ENCODE results near the gene CCM2.

The CCM2 gene

GRCh38 chr7:45065031-45065995, 65.3 kb downstream of the CCM2 start:
- DNase-seq (ENCODE audit: low read depth in 2 of 2): no peak

- no peak for DNase-seq (ENCODE audit: low read depth in 2 of 2)
Measured at GRCh38 chr7:45066409-45066808, 66.4 kb downstream of the CCM2 start.

GRCh38 chr7:45067582-45067981, 67.6 kb downstream of the CCM2 start:
- no peak for DNase-seq (ENCODE audit: low read depth in 2 of 2)

GRCh38 chr7:45068236-45069023, 68.4 kb downstream of the CCM2 start:
- DNase-seq (ENCODE audit: low read depth in 2 of 2): no peak

GRCh38 chr7:45069444-45070253, 69.6 kb downstream of the CCM2 start:
- no peak for DNase-seq (ENCODE audit: low read depth in 2 of 2)

- DNase-seq (ENCODE audit: low read depth in 2 of 2): no peak
Measured at GRCh38 chr7:45070254-45070642, 70.2 kb downstream of the CCM2 start.

- no peak for DNase-seq (ENCODE audit: low read depth in 2 of 2)
Measured at GRCh38 chr7:45071528-45071927, 71.5 kb downstream of the CCM2 start.

- DNase-seq (ENCODE audit: low read depth in 2 of 2): no peak
Measured at GRCh38 chr7:45072131-45073030, 72.4 kb downstream of the CCM2 start.

GRCh38 chr7:45073031-45073785, 73.2 kb downstream of the CCM2 start:
- DNase-seq (ENCODE audit: low read depth in 2 of 2): no peak

GRCh38 chr7:45073786-45074527, 74.0 kb downstream of the CCM2 start:
- no peak for DNase-seq (ENCODE audit: low read depth in 2 of 2)

- DNase-seq (ENCODE audit: low read depth in 2 of 2): no peak
Measured at GRCh38 chr7:45074528-45075354, 74.7 kb downstream of the CCM2 start.

- no peak for DNase-seq (ENCODE audit: low read depth in 2 of 2)
Measured at GRCh38 chr7:45075355-45075644, 75.3 kb downstream of the CCM2 start.

- DNase-seq (ENCODE audit: low read depth in 2 of 2): no peak
Measured at GRCh38 chr7:45075871-45076796, 76.1 kb downstream of the CCM2 start.

- no peak for DNase-seq (ENCODE audit: low read depth in 2 of 2)
Measured at GRCh38 chr7:45076946-45077345, 76.9 kb downstream of the CCM2 start.

GRCh38 chr7:45077579-45077978, 77.6 kb downstream of the CCM2 start:
- no peak for DNase-seq (ENCODE audit: low read depth in 2 of 2)

GRCh38 chr7:45078125-45078681, 78.2 kb downstream of the CCM2 start:
- no peak for DNase-seq (ENCODE audit: low read depth in 2 of 2)

- DNase-seq (ENCODE audit: low read depth in 2 of 2): no peak
Measured at GRCh38 chr7:45080265-45080957, 80.4 kb downstream of the CCM2 start.
